ENCODE data around the gene GALNT18. TPM values are rescaled to one million over a fixed set of nuclear protein-coding genes. Genes with fewer than 3 reads are reported as not detected.
"Not testable (repeated sequence)": the region's sequence is repeated elsewhere in the genome, so short reads cannot be mapped to it uniquely, and the experiment has no call there.

GALNT18 gene
- total RNA-seq, 2 experiments from 2014 or later, result 2.4 to 2.7 TPM

- POLR2A ChIA-PET, result no interaction called here
- H3K4me3 Mint-ChIP-seq, result no peak overlapping the region
Observed at GRCh38 chr11:11356842-11357241, 265.0 kb downstream of the GALNT18 start.

GRCh38 chr11:11352878-11353277 lies 268.9 kb downstream of the GALNT18 start, which contains the start of gene CSNK2A3:
Gene CSNK2A3 (minus strand): TSS chr11:11353250. CDS start chr11:11353119, 131 bp downstream.
- H3K4me1 Mint-ChIP-seq (ENCODE audit: low read depth); intact Hi-C loops (cut with micrococcal nuclease); CTCF ChIA-PET; H3K27ac Mint-ChIP-seq; POLR2A ChIA-PET; H3K27me3 Mint-ChIP-seq; H3K9me3 Mint-ChIP-seq; H3K4me3 Mint-ChIP-seq; DNase-seq; H3K36me3 Mint-ChIP-seq: not testable (repeated sequence)

More at GRCh38 chr11:11356842-11357241, 265.0 kb downstream of the GALNT18 start:
- Mint-ChIP-seq H3K27me3 (peaks cover 10% of the 10 kb centered on the region), H3K9me3 (no peaks in the 10 kb centered on the region), H3K4me1 (ENCODE audit: low read depth) (no peaks in the 10 kb centered on the region), H3K27ac (no peak overlapping the region), H3K36me3 (no peaks in the 10 kb centered on the region)
- CTCF ChIA-PET, result no interaction called here
- intact Hi-C loops (cut with micrococcal nuclease), result no loop called here
- no peak for DNase-seq

DNA sequence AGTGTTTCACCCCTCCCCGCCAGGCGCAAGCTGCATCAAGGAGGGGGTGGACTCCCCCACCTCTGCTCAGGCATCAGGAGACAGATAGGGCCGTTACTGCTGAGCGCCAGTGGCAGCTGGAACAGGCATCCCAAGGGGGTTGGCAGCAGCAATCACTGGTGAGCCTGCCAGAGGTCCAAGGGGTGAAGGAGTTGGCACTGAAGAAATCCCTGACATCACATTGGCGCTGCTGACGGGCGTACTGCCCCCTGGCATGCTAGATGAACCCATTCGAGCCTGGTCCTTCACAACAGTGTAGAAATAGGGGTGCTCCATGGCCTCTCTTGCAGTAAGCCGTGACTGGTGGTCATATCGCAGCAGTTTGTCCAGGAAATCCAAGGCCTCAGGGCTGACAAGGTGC lies 270.0 kb downstream of the GALNT18 start:
- H3K27me3 Mint-ChIP-seq; CTCF ChIA-PET; DNase-seq; H3K4me1 Mint-ChIP-seq (ENCODE audit: low read depth); H3K27ac Mint-ChIP-seq; H3K36me3 Mint-ChIP-seq; H3K4me3 Mint-ChIP-seq; H3K9me3 Mint-ChIP-seq; intact Hi-C loops (cut with micrococcal nuclease): not testable (repeated sequence)
- POLR2A ChIA-PET, result interaction anchor here (0.7 kb wide), 1 partner anchor 470 kb away, joined by 3 read pairs; no protein-coding TSS in a partner anchor

- no peak for DNase-seq
- CTCF ChIA-PET, result no interaction called here
- Mint-ChIP-seq H3K4me1 (ENCODE audit: low read depth) (no peaks in the 10 kb centered on the region), H3K27me3 (peaks cover 2% of the 10 kb centered on the region), H3K36me3 (no peaks in the 10 kb centered on the region), H3K4me3 (no peak overlapping the region), H3K27ac (no peak overlapping the region), H3K9me3 (no peaks in the 10 kb centered on the region)
- POLR2A ChIA-PET, result interaction anchor here (0.7 kb wide), 1 partner anchor 469 kb away, joined by 3 read pairs; no protein-coding TSS in a partner anchor
- intact Hi-C loops (cut with micrococcal nuclease), result no loop called here
Observed at GRCh38 chr11:11351042-11351586, 270.7 kb downstream of the GALNT18 start.

GRCh38 chr11:11349870-11350337 lies 271.9 kb downstream of the GALNT18 start:
- Mint-ChIP-seq H3K9me3 (no peaks in the 10 kb centered on the region), H3K27ac (no peak overlapping the region), H3K4me1 (ENCODE audit: low read depth) (no peaks in the 10 kb centered on the region), H3K27me3 (peaks cover 2% of the 10 kb centered on the region), H3K4me3 (no peak overlapping the region), H3K36me3 (no peaks in the 10 kb centered on the region)
- intact Hi-C loops (cut with micrococcal nuclease), result no loop called here
- ChIA-PET POLR2A (no interaction called here), CTCF (no interaction called here)
- DNase-seq, result no peak

DNA sequence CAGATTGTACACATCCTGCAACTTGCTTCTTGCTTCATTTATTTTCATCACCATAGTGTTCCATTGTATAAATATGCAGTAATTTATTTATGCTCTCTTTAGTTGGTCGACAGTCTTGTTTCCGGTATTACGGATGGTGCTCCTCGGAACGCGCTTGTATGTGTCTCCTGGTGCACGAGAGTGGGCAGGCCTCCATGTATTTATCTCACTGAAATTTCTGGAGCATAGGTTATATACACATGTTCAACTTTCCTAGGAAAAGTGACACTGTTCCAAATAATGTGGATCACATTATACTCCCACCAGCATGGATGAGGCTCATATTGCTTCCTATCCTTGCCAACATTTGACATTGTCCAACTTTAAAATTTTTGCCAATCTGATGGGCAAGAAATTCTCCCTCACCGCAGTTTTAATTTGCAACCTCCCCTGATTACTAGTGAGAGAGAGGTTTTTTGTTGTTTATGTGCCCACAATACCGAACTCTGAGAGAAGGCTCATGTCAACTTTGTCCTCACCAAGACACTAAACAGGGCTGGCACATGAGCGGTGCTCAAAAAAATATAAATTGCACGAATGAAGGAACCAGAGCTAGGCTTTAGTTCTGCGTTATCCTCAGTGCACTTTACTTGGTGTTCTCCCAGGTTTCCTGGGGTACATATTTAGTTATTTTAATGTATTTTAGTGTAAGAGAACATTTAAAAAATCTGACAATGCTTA lies 272.5 kb downstream of the GALNT18 start:
- Mint-ChIP-seq H3K27me3 (peaks cover 2% of the 10 kb centered on the region), H3K27ac (no peak overlapping the region), H3K36me3 (no peaks in the 10 kb centered on the region), H3K4me3 (no peak overlapping the region), H3K4me1 (ENCODE audit: low read depth) (no peaks in the 10 kb centered on the region), H3K9me3 (no peaks in the 10 kb centered on the region)
- intact Hi-C loops (cut with micrococcal nuclease), result no loop called here
- POLR2A ChIA-PET, result no interaction called here
- DNase-seq, result no peak
- CTCF ChIA-PET, result no interaction called here

DNA sequence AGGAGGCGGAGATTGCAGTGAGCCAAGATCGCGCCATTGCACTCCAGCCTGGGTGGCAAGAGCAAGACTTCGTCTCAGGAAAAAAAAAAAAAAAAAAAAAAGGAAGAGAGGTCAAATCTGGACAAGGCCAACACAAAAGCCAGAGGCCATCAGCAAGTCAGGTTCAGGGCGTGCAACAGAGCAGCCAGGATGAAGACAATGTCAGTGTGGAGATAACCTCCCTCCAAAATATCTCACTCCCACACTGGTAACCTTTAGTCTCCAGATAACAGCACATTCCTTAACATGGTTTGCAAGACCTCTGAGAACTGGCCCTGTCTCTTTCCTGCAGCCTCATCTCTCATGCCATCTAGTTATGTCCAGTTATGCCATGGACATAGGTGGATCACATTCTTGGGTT lies 273.5 kb downstream of the GALNT18 start:
- intact Hi-C loops (cut with micrococcal nuclease), result no loop called here
- H3K27me3 Mint-ChIP-seq, result peaks cover 2% of the 10 kb centered on the region
- CTCF ChIA-PET, result no interaction called here
- POLR2A ChIA-PET, result no interaction called here
- no peaks in the 10 kb centered on the region for H3K4me1 Mint-ChIP-seq (ENCODE audit: low read depth)
- H3K27ac Mint-ChIP-seq, result no peak overlapping the region
- no peaks in the 10 kb centered on the region for H3K9me3 Mint-ChIP-seq
- H3K36me3 Mint-ChIP-seq, result no peaks in the 10 kb centered on the region
- DNase-seq, result no peak
- H3K4me3 Mint-ChIP-seq, result no peak overlapping the region

GRCh38 chr11:11347592-11347991 lies 274.2 kb downstream of the GALNT18 start:
- no peak for DNase-seq
- peaks cover 2% of the 10 kb centered on the region for H3K27me3 Mint-ChIP-seq
- no peaks in the 10 kb centered on the region for H3K36me3 Mint-ChIP-seq
- ChIA-PET CTCF (no interaction called here), POLR2A (no interaction called here)
- H3K4me1 Mint-ChIP-seq (ENCODE audit: low read depth), result no peaks in the 10 kb centered on the region
- intact Hi-C loops (cut with micrococcal nuclease), result no loop called here
- H3K9me3 Mint-ChIP-seq, result no peaks in the 10 kb centered on the region
- no peak overlapping the region for H3K4me3 Mint-ChIP-seq
- no peak overlapping the region for H3K27ac Mint-ChIP-seq

GRCh38 chr11:11346303-11346702 lies 275.5 kb downstream of the GALNT18 start:
- peaks cover 2% of the 10 kb centered on the region for H3K27me3 Mint-ChIP-seq
- H3K27ac Mint-ChIP-seq, result no peak overlapping the region
- ChIA-PET CTCF (no interaction called here), POLR2A (no interaction called here)
- H3K4me1 Mint-ChIP-seq (ENCODE audit: low read depth), result no peaks in the 10 kb centered on the region
- H3K4me3 Mint-ChIP-seq, result no peak overlapping the region
- H3K9me3 Mint-ChIP-seq, result no peaks in the 10 kb centered on the region
- H3K36me3 Mint-ChIP-seq, result no peaks in the 10 kb centered on the region
- no peak for DNase-seq
- intact Hi-C loops (cut with micrococcal nuclease), result no loop called here

DNA sequence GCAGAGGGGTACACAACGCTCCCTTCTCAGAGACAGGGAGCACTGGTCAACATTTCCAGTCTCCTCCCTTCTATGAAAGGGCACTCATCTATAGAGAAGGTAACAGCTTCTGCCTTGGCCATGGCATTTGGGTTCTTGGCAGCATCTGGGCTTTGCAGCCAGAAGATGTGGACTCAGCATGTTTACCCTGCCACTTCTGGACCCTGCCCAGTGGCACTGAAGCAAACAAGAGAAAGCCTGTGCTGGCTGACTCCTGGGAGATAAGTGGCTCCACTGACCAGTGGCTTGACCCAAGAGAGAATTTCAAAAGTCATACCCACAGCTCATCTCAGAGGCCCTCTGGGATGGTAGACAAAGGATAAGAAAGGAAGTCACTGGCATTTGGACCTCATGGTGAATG lies 276.7 kb downstream of the GALNT18 start:
- CTCF ChIA-PET, result interaction anchor here (0.9 kb wide), 1 partner anchor 40 kb away, joined by 3 read pairs; no protein-coding TSS in a partner anchor
- intact Hi-C loops (cut with micrococcal nuclease), result no loop called here
- Mint-ChIP-seq H3K36me3 (no peaks in the 10 kb centered on the region), H3K4me1 (ENCODE audit: low read depth) (no peaks in the 10 kb centered on the region), H3K27ac (no peak overlapping the region), H3K4me3 (no peak overlapping the region), H3K9me3 (no peaks in the 10 kb centered on the region), H3K27me3 (no peaks in the 10 kb centered on the region)
- POLR2A ChIA-PET, result no interaction called here
- no peak for DNase-seq

GRCh38 chr11:11344045-11344444 lies 277.8 kb downstream of the GALNT18 start:
- intact Hi-C loops (cut with micrococcal nuclease), result no loop called here
- DNase-seq, result no peak

DNA sequence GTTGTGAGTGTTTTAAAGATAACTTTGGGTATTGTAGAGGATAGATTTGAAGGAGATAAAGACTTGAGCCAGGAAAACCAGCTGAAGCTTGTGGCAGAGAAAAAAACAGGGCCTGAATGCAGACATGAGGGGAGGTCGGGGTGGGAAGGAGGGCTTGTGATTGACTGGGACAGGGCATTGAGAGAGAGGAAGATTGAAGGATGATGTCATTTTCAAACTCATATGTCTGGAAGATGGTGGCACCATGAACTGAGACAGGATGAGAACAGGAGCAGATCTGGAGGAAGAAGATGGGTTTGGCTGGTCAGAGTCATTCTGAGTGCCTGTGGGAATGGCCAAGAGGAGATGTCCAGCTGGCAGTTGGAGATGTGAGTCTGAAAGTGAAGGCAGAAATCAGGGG lies 283.5 kb downstream of the GALNT18 start:
- Mint-ChIP-seq H3K4me3 (no peak overlapping the region), H3K27me3 (peaks cover 10% of the 10 kb centered on the region), H3K4me1 (ENCODE audit: low read depth) (no peaks in the 10 kb centered on the region), H3K27ac (no peak overlapping the region), H3K9me3 (no peaks in the 10 kb centered on the region), H3K36me3 (no peaks in the 10 kb centered on the region)
- ChIA-PET POLR2A (no interaction called here), CTCF (no interaction called here)
- no peak for DNase-seq
- intact Hi-C loops (cut with micrococcal nuclease), result no loop called here

More at GRCh38 chr11:11344045-11344444, 277.8 kb downstream of the GALNT18 start:
- ChIA-PET CTCF (no interaction called here), POLR2A (no interaction called here)
- Mint-ChIP-seq H3K27ac (no peak overlapping the region), H3K4me3 (no peak overlapping the region), H3K9me3 (no peaks in the 10 kb centered on the region), H3K27me3 (no peaks in the 10 kb centered on the region), H3K4me1 (ENCODE audit: low read depth) (no peaks in the 10 kb centered on the region), H3K36me3 (no peaks in the 10 kb centered on the region)

- CTCF ChIA-PET, result no interaction called here
- H3K4me3 Mint-ChIP-seq, result no peak overlapping the region
- peaks cover 10% of the 10 kb centered on the region for H3K27me3 Mint-ChIP-seq
- POLR2A ChIA-PET, result no interaction called here
- H3K4me1 Mint-ChIP-seq (ENCODE audit: low read depth), result no peaks in the 10 kb centered on the region
- DNase-seq, result no peak
- no peak overlapping the region for H3K27ac Mint-ChIP-seq
- intact Hi-C loops (cut with micrococcal nuclease), result no loop called here
- no peaks in the 10 kb centered on the region for H3K9me3 Mint-ChIP-seq
- no peaks in the 10 kb centered on the region for H3K36me3 Mint-ChIP-seq
Observed at GRCh38 chr11:11336664-11337063, 285.1 kb downstream of the GALNT18 start.
